HCT116 (cell line): ENCODE data around the gene KRTAP10-11. TPM values are rescaled to one million over a fixed set of nuclear protein-coding genes. Genes with fewer than 3 reads are reported as not detected.

Experiments used
- ATAC-seq: fragments of 200-7000 bp; cut with Tn5 transposase; 2 replicates; pipeline ENCODE4 v1.9.1; 2020; ENCODE audit warnings: mild to moderate bottlenecking, moderate library complexity
- BruUV-seq: library from RNA; stranded (reverse); fragments of 400-500 nt; replicated peaks from 2 replicates; lab custom pipeline; 2021; lab: Mats Ljungman, UMichigan
- CTCF ChIA-PET: fragments of 300-600 bp; sonication (Branson Sonifier 250); formaldehyde crosslinking; loops from one replicate; lab custom pipeline; 2021; ENCODE audit warnings: antibody characterized with exemption; lab: Charles Lee
- POLR2A ChIA-PET: fragments of 300-600, 350-600 bp; sonication (Branson Sonifier 250); formaldehyde crosslinking; loops from one replicate; lab custom pipeline; 2021; ENCODE audit warnings: antibody characterized with exemption; lab: Charles Lee
- RAD21 ChIA-PET, 2 experiments: fragments of 300-600 bp; sonication (Branson Sonifier 250); formaldehyde crosslinking; loops; one replicate each; lab custom pipeline; 2023; ENCODE audit warnings: low total read pairs in 2 of 2; ENCODE audit not compliant: uncharacterized antibody in 2 of 2, unreplicated experiment in 2 of 2, low non-redundant PET in 1 of 2; lab: Charles Lee
- DNase-seq: peaks from one replicate; pipeline ENCODE4 v3.0.0-alpha.2; 2010; ENCODE audit warnings: low read depth, low spot score
- H2AFZ ChIP-seq: fragments of 200-600 bp; shearing (Covaris generic), sonication (generic); 2 replicates; pipeline ENCODE4 v1.6.1; 2017; ENCODE audit warnings: low read depth, mixed run types, mixed read lengths, antibody characterized with exemption, low read length; ENCODE audit not compliant: poor library complexity, severe bottlenecking
- H3K27ac ChIP-seq: 2 replicates; pipeline ENCODE4 v1.5.1; 2012; ENCODE audit warnings: low read depth, low read length
- H3K27me3 ChIP-seq: fragments of 200-600 bp; sonication (generic); 2 replicates; pipeline ENCODE4 v1.6.1; 2016; ENCODE audit warnings: mixed run types, low read length, mixed read lengths; ENCODE audit not compliant: insufficient read depth
- H3K36me3 ChIP-seq, 2 experiments: fragments of 200-500 bp in 1 of 2; fragments of 200-600 bp in 1 of 2; sonication (Bioruptor generic) in 1 of 2; sonication (generic) in 1 of 2; 2 replicates each; pipeline versions ENCODE4 v1.5.1 to v1.6.1; 2014 to 2016; ENCODE audit warnings: low read length in 2 of 2, inconsistent platforms in 1 of 2, mixed read lengths in 1 of 2, mixed run types in 1 of 2; ENCODE audit not compliant: insufficient read depth in 2 of 2, control insufficient read depth in 1 of 2
- H3K4me1 ChIP-seq, 2 experiments: fragments of 200-600 bp in 1 of 2; sonication (generic) in 1 of 2; 2 replicates each; pipeline versions ENCODE4 v1.5.1 to v1.6.1; 2012 to 2017; ENCODE audit warnings: low read length in 2 of 2, inconsistent platforms in 1 of 2, mild to moderate bottlenecking in 1 of 2, mixed read lengths in 1 of 2, mixed run types in 1 of 2, moderate library complexity in 1 of 2; ENCODE audit not compliant: insufficient read depth in 2 of 2, control insufficient read depth in 1 of 2
- H3K4me2 ChIP-seq: fragments of 200-600 bp; sonication (generic); 2 replicates; pipeline ENCODE4 v1.6.1; 2017; ENCODE audit warnings: mixed run types, low read length, mixed read lengths
- H3K4me3 ChIP-seq, 2 experiments: fragments of 200-600 bp in 1 of 2; sonication (generic) in 1 of 2; replicated peaks in 1 of 2; 2 replicates each; pipeline ENCODE4 v1.5.1; 2011 to 2016; ENCODE audit warnings: low read length in 2 of 2, control low read depth in 1 of 2, low read depth in 1 of 2, mild to moderate bottlenecking in 1 of 2, mixed read lengths in 1 of 2, mixed run types in 1 of 2
- H3K79me2 ChIP-seq: fragments of 200-600 bp; sonication (generic); 2 replicates; pipeline ENCODE4 v1.6.1; 2017; ENCODE audit warnings: mild to moderate bottlenecking, mixed run types, low read length, moderate library complexity, mixed read lengths; ENCODE audit not compliant: insufficient read depth
- H3K9ac ChIP-seq: fragments of 200-600 bp; sonication (generic); 2 replicates; pipeline ENCODE4 v1.6.1; 2016; ENCODE audit warnings: low read length, mixed read lengths
- H3K9me2 ChIP-seq: fragments of 200-600 bp; sonication (generic), shearing (Covaris generic); 2 replicates; pipeline ENCODE4 v1.6.1; 2017; ENCODE audit warnings: mixed run types, mild to moderate bottlenecking, moderate library complexity; ENCODE audit not compliant: insufficient read depth
- H3K9me3 ChIP-seq, 2 experiments: fragments of 200-500 bp in 1 of 2; fragments of 200-600 bp in 1 of 2; sonication (Bioruptor generic) in 1 of 2; sonication (generic) in 1 of 2; 2 replicates each; pipeline ENCODE4 v1.6.1; 2014 to 2017; ENCODE audit warnings: low read length in 2 of 2, mixed read lengths in 2 of 2, inconsistent platforms in 1 of 2, low read depth in 1 of 2, mild to moderate bottlenecking in 1 of 2, mixed run types in 1 of 2, moderate library complexity in 1 of 2; ENCODE audit not compliant: control insufficient read depth in 1 of 2, insufficient read depth in 1 of 2
- H4K20me1 ChIP-seq: fragments of 200-600 bp; sonication (generic), shearing (Covaris generic); 2 replicates; pipeline ENCODE4 v1.6.1; 2017; ENCODE audit warnings: mixed run types, mild to moderate bottlenecking, moderate library complexity; ENCODE audit not compliant: insufficient read depth
- CEBPB ChIP-seq: IDR thresholded peaks from 2 replicates; pipeline ENCODE4 v1.6.1; 2012; ENCODE audit warnings: low read depth
- EGR1 ChIP-seq: IDR thresholded peaks from 2 replicates; pipeline ENCODE4 v1.6.1; 2012; ENCODE audit warnings: low read depth
- EZH2 ChIP-seq: fragments of 200-600 bp; sonication (generic); IDR thresholded peaks from 2 replicates; pipeline ENCODE4 v1.6.1; 2017; ENCODE audit warnings: antibody characterized with exemption, mixed run types
- FOSL1 ChIP-seq: IDR thresholded peaks from 2 replicates; pipeline ENCODE4 v1.6.1; 2012; ENCODE audit warnings: low read depth
- RAD21 ChIP-seq: IDR thresholded peaks from 2 replicates; pipeline ENCODE4 v1.6.1; 2012; ENCODE audit warnings: low read depth, mild to moderate bottlenecking
- REST ChIP-seq: IDR thresholded peaks from 2 replicates; pipeline ENCODE4 v1.6.1; 2012; ENCODE audit warnings: low read depth
- SIN3A ChIP-seq: IDR thresholded peaks from 2 replicates; pipeline ENCODE4 v1.6.1; 2012; ENCODE audit warnings: low read depth
- SP1 ChIP-seq: IDR thresholded peaks from 2 replicates; pipeline ENCODE4 v1.6.1; 2012; ENCODE audit warnings: low read depth
- TCF7L2 ChIP-seq: IDR thresholded peaks from 2 replicates; pipeline ENCODE4 v1.7.0; 2011; ENCODE audit warnings: borderline replicate concordance, inconsistent platforms; ENCODE audit not compliant: insufficient read depth, insufficient read length; ENCODE audit errors: extremely low read depth
- YY1 ChIP-seq: IDR thresholded peaks from 2 replicates; pipeline ENCODE4 v1.6.1; 2011; ENCODE audit warnings: low read length, low read depth, moderate library complexity, mild to moderate bottlenecking; ENCODE audit not compliant: insufficient replicate concordance; ENCODE audit errors: extremely low read depth
- ZNF274 ChIP-seq: fragments of 200-500 bp; sonication (Bioruptor generic); IDR thresholded peaks from 2 replicates; pipeline ENCODE4 v1.6.1; 2014; ENCODE audit warnings: mild to moderate bottlenecking, low read depth, low read length, inconsistent platforms
- intact Hi-C: fragments of 100-400 bp; cut with micrococcal nuclease; formaldehyde crosslinking; loops from 2 replicates; pipeline ENCODE4 v1.10.0; 2022
- total RNA-seq: library from RNA; stranded (reverse); gene quantifications from one replicate; pipeline ENCODE4 v1.2.1, GENCODE V29; 2021; ENCODE audit not compliant: unreplicated experiment

KRTAP10-11 gene
- total RNA-seq, 1 experiment from 2014 or later = not detected

DNA sequence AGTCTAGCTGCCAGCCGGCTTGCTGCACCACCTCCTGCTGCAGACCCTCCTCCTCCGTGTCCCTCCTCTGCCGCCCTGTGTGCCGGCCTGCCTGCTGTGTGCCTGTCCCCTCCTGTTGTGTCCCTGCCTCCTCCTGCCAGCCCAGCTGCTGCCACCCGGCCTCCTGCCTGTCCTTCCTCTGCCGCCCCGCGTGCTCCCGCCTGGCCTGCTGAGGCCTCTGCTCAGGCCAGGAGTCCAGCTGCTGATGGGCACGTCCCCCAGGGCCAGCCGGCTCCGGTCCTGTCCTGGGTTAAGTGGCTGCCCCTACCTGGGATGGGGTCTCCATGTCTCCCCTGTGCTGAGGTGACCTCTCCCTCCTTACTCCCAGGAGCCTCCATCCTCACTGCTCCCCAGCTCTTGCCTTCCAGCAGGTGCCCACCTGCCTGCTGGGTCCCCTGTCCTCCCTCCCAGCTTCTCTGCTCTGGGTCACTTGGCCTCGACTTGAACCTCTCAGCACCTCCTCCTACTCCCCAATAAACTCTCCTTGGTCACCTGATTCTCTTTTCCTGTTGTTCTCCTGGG lies 33.5 kb upstream of the KRTAP10-11 start:
- no peak for DNase-seq
- Histone ChIP-seq H3K36me3 (no peaks in the 10 kb centered on the region), H3K4me2 (no peak overlapping the region), H3K9me2 (no peaks in the 10 kb centered on the region), H3K4me1 (no peaks in the 10 kb centered on the region), H2AFZ (no peak overlapping the region), H4K20me1 (no peaks in the 10 kb centered on the region), H3K27me3 (no peaks in the 10 kb centered on the region), H3K4me3 (no peak overlapping the region), H3K27ac (no peak overlapping the region), H3K9me3 (peaks cover 3 to 5% of the 10 kb centered on the region in 2 experiments; a peak in 2 of 4 replicates), H3K79me2 (no peaks in the 10 kb centered on the region), H3K9ac (no peak overlapping the region)
- RAD21 ChIA-PET = no interaction called here
- CTCF ChIA-PET = no interaction called here
- ATAC-seq = no peak
- intact Hi-C loops = no loop called here
- POLR2A ChIA-PET = no interaction called here
- BruUV-seq = no TSS peak
- TF ChIP-seq EGR1 = no peak
- TF ChIP-seq REST = no peak

GRCh38 chr21:44613386-44614155 lies 32.6 kb upstream of the KRTAP10-11 start:
- CTCF ChIA-PET = no interaction called here
- Histone ChIP-seq H3K27ac (no peak overlapping the region), H3K9ac (no peak overlapping the region), H3K27me3 (no peaks in the 10 kb centered on the region), H3K9me2 (no peaks in the 10 kb centered on the region), H3K4me2 (no peak overlapping the region), H4K20me1 (no peaks in the 10 kb centered on the region), H2AFZ (no peak overlapping the region), H3K79me2 (no peaks in the 10 kb centered on the region), H3K4me3 (no peak overlapping the region), H3K36me3 (no peaks in the 10 kb centered on the region), H3K4me1 (no peaks in the 10 kb centered on the region), H3K9me3 (peaks cover 3 to 5% of the 10 kb centered on the region in 2 experiments; a peak in 2 of 4 replicates)
- intact Hi-C loops = no loop called here
- RAD21 ChIA-PET = no interaction called here
- POLR2A ChIA-PET = no interaction called here
- BruUV-seq = no TSS peak
- no peak for DNase-seq
- ATAC-seq = no peak
- no peak for TF ChIP-seq SIN3A
- TF ChIP-seq RAD21 = no peak
- no peak for TF ChIP-seq EGR1
- no peak for TF ChIP-seq CEBPB
- TF ChIP-seq EZH2 = no peak
- no peak for TF ChIP-seq SP1
- TF ChIP-seq ZNF274 = no peak
- no peak for TF ChIP-seq REST
- TF ChIP-seq YY1 = no peak
- no peak for TF ChIP-seq FOSL1
- TF ChIP-seq TCF7L2 = no peak
